Measurements from ENCODE around the gene GSK3A. TPM values are rescaled to one million over a fixed set of nuclear protein-coding genes. Genes with fewer than 3 reads are reported as not detected.
A peak's percentile ranks its signal among the peaks of the same experiment; 100 is the strongest.

Gene GSK3A
- total RNA-seq, 1 donor from 2014 or later: 12.4 TPM

DNA sequence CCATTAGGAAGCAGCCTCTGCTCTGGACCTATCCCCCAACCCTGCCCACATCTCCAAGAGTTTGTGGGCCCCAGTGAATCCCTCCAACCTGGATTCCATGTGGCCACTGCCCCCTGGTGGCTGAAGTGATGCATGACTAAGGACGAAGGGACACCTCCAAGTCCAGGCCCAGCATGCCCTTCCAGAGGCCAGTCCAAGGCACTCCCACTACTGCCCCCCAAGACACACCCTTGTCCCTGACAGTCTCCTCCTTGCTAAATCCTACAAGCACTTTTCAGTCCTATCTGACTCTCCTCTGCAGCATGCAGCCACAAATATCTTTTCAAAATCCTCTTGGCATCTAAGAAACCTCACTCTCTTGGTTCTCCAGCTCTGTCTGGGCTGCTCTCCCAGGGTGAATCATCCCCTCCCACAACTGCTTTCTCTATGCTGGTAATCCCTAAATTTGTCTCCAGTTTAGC, 58.0 kb downstream of the GSK3A start:
- TF ChIP-seq, protein P1, sequence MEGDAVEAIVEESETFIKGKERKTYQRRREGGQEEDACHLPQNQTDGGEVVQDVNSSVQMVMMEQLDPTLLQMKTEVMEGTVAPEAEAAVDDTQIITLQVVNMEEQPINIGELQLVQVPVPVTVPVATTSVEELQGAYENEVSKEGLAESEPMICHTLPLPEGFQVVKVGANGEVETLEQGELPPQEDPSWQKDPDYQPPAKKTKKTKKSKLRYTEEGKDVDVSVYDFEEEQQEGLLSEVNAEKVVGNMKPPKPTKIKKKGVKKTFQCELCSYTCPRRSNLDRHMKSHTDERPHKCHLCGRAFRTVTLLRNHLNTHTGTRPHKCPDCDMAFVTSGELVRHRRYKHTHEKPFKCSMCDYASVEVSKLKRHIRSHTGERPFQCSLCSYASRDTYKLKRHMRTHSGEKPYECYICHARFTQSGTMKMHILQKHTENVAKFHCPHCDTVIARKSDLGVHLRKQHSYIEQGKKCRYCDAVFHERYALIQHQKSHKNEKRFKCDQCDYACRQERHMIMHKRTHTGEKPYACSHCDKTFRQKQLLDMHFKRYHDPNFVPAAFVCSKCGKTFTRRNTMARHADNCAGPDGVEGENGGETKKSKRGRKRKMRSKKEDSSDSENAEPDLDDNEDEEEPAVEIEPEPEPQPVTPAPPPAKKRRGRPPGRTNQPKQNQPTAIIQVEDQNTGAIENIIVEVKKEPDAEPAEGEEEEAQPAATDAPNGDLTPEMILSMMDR (IDR thresholded peaks at IDR 0.05; ENCODE audit: insufficient read depth, low read length, severe bottlenecking): peak; percentile 88
- FAIRE-seq (peak; percentile 32), DNase-seq (ENCODE audit: low read depth) (peak; percentile 60)
- H3K36me3 ChIP-seq (ENCODE audit: control insufficient read depth, insufficient read depth, low read length): no peaks in the 10 kb centered on the region
- H3K27me3 ChIP-seq (ENCODE audit: control insufficient read depth, insufficient read depth, low read length): peaks cover 2% of the 10 kb centered on the region
- no peak overlapping the region for H3K4me3 ChIP-seq (ENCODE audit: low read depth, low read length)

Other genes starting within 250 kb of the GSK3A start
- gene ATP1A3, start 248.4 kb downstream of the GSK3A start, total RNA-seq: 0.13 TPM in 1 of 2 replicates, not detected in the other
- under 0.01 TPM in 2 replicates for gene GRIK5, start 172.4 kb downstream of the GSK3A start, total RNA-seq
- 7.1 and 7.4 TPM in 2 replicates for gene ZNF574, start 166.4 kb downstream of the GSK3A start, total RNA-seq
- 0.26 and 0.53 TPM in 2 replicates for gene POU2F2, start 110.2 kb downstream of the GSK3A start, total RNA-seq
- gene DEDD2, start 24.9 kb downstream of the GSK3A start, total RNA-seq: 27.1 and 28.7 TPM in 2 replicates
- gene ZNF526, start 22.3 kb downstream of the GSK3A start, total RNA-seq: 7.8 and 11.1 TPM in 2 replicates
- gene ERF, start 12.5 kb upstream of the GSK3A start, total RNA-seq: 10.8 and 11.6 TPM in 2 replicates
- 7.1 and 9.3 TPM in 2 replicates for gene CIC, start 26.6 kb upstream of the GSK3A start, total RNA-seq
- gene PRR19, start 59.5 kb upstream of the GSK3A start, total RNA-seq: not detected in 2 replicates
- 29.4 and 36.9 TPM in 2 replicates for gene PAFAH1B3, start 60.0 kb upstream of the GSK3A start, total RNA-seq
- 0.26 TPM in 1 of 2 replicates, not detected in the other for gene TMEM145, start 70.7 kb upstream of the GSK3A start, total RNA-seq
- 7.1 and 14.0 TPM in 2 replicates for gene MEGF8, start 83.0 kb upstream of the GSK3A start, total RNA-seq
- gene CNFN, start 147.7 kb upstream of the GSK3A start, total RNA-seq: 1.7 TPM in 1 of 2 replicates, not detected in the other
- gene LIPE, start 184.8 kb upstream of the GSK3A start, total RNA-seq: 7.6 and 8.6 TPM in 2 replicates
- 1.1 and 5.8 TPM in 2 replicates for gene CXCL17, start 200.3 kb upstream of the GSK3A start, total RNA-seq